OCI-LY7 (cell line): Measurements from ENCODE around the gene RPL26.

Experiments
- EZH2phosphoT487 ChIP-seq: fragments of 200-600 bp; sonication (generic); IDR thresholded peaks from 2 replicates; pipeline ENCODE4 v1.6.1; 2018; ENCODE audit warnings: low read depth, borderline replicate concordance, mild to moderate bottlenecking, mixed run types, antibody characterized with exemption, low read length, moderate library complexity, mixed read lengths
- TF ChIP-seq, protein P1 (sequence below): fragments of 200-600 bp; sonication (generic); conservative IDR thresholded peaks from 2 replicates; pipeline ENCODE4 v1.5.1; 2014; ENCODE audit warnings: mild to moderate bottlenecking, antibody characterized with exemption, low read length, moderate library complexity, mixed read lengths

DNA sequence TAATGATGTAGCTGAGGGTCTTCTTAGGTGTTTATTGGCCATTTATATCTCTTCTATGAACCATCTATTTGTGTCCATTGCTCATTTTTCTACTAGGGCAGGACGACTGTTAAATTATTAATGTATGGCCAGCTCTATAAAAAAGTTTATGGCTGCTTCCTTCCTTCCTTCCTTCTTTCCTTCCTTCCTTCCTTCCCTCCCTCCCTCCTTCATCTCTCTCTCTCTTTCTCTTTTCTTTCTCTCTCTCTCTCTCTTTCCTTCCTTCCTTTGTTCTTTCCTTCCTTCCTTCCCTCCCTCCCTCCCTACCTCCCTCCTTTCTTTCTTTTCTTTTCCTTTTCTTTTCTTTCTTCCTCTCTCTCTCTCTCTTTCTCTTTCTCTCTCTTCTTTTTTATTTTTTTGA lies 35.5 kb upstream of the RPL26 start:
- TF ChIP-seq, protein P1, sequence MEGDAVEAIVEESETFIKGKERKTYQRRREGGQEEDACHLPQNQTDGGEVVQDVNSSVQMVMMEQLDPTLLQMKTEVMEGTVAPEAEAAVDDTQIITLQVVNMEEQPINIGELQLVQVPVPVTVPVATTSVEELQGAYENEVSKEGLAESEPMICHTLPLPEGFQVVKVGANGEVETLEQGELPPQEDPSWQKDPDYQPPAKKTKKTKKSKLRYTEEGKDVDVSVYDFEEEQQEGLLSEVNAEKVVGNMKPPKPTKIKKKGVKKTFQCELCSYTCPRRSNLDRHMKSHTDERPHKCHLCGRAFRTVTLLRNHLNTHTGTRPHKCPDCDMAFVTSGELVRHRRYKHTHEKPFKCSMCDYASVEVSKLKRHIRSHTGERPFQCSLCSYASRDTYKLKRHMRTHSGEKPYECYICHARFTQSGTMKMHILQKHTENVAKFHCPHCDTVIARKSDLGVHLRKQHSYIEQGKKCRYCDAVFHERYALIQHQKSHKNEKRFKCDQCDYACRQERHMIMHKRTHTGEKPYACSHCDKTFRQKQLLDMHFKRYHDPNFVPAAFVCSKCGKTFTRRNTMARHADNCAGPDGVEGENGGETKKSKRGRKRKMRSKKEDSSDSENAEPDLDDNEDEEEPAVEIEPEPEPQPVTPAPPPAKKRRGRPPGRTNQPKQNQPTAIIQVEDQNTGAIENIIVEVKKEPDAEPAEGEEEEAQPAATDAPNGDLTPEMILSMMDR = no peak
- TF ChIP-seq EZH2phosphoT487 = no peak
